PC-9 (cell line): ENCODE data around the gene PARVG. TPM values are rescaled to one million over a fixed set of nuclear protein-coding genes. Genes with fewer than 3 reads are reported as not detected.

Source experiments
- BruUV-seq: library from RNA; stranded (reverse); fragments of 400-500 nt; replicated peaks from 2 replicates; lab custom pipeline; 2021; lab: Mats Ljungman, UMichigan
- CTCF ChIA-PET: fragments of 300-600 bp; sonication (Branson Sonifier 250); formaldehyde crosslinking; loops from one replicate; lab custom pipeline; 2022; ENCODE audit warnings: antibody characterized with exemption; lab: Charles Lee
- POLR2A ChIA-PET: fragments of 300-600 bp; sonication (Branson Sonifier 250); formaldehyde crosslinking; loops from one replicate; lab custom pipeline; 2022; ENCODE audit warnings: antibody characterized with exemption; ENCODE audit not compliant: unreplicated experiment; lab: Charles Lee
- DNase-seq, 2 experiments: peaks; one replicate each; pipeline versions ENCODE4 v3.0.0 to v3.0.0-alpha.2; 2015 to 2022; ENCODE audit warnings: mixed read lengths in 1 of 2
- H2AFZ ChIP-seq: fragments of 200-600 bp; sonication (generic); 2 replicates; pipeline ENCODE4 v1.8.1; 2017; ENCODE audit warnings: antibody characterized with exemption
- H3F3A ChIP-seq: fragments of 200-600 bp; sonication (generic); 2 replicates; pipeline ENCODE4 v1.8.1; 2017; ENCODE audit warnings: antibody characterized with exemption, mild to moderate bottlenecking, low read depth; ENCODE audit not compliant: insufficient read depth
- H3K27ac ChIP-seq: fragments of 200-600 bp; sonication (generic); 2 replicates; pipeline ENCODE4 v1.6.1; 2016; ENCODE audit warnings: mixed run types
- H3K27me3 ChIP-seq: fragments of 200-600 bp; sonication (generic); 2 replicates; pipeline ENCODE4 v1.6.1; 2016; ENCODE audit warnings: low read depth, mixed run types; ENCODE audit not compliant: insufficient read depth
- H3K36me3 ChIP-seq: fragments of 200-600 bp; sonication (generic); 2 replicates; pipeline ENCODE4 v1.6.1; 2016; ENCODE audit warnings: low read depth, mixed run types
- H3K4me1 ChIP-seq: fragments of 200-600 bp; sonication (generic); replicated peaks from 2 replicates; pipeline ENCODE4 v1.6.1; 2016; ENCODE audit warnings: mixed run types; ENCODE audit not compliant: insufficient read depth
- H3K4me2 ChIP-seq: fragments of 200-600 bp; sonication (generic); 2 replicates; pipeline ENCODE4 v1.6.1; 2017; ENCODE audit warnings: mixed run types
- H3K4me3 ChIP-seq: fragments of 200-600 bp; sonication (generic); 2 replicates; pipeline ENCODE4 v1.6.1; 2016; ENCODE audit warnings: mixed run types
- H3K79me2 ChIP-seq: fragments of 200-600 bp; sonication (generic); 2 replicates; pipeline ENCODE4 v1.6.1; 2017; ENCODE audit warnings: low read depth, mixed run types
- H3K9me2 ChIP-seq: fragments of 200-600 bp; sonication (generic); 2 replicates; pipeline ENCODE4 v1.8.1; 2017; ENCODE audit warnings: mild to moderate bottlenecking; ENCODE audit not compliant: insufficient read depth
- H3K9me3 ChIP-seq: fragments of 200-600 bp; sonication (generic); 2 replicates; pipeline ENCODE4 v1.8.1; 2016; ENCODE audit warnings: low read depth; ENCODE audit not compliant: insufficient read depth
- H4K20me1 ChIP-seq: fragments of 200-600 bp; sonication (generic); 2 replicates; pipeline ENCODE4 v1.8.1; 2017; ENCODE audit not compliant: insufficient read depth
- EZH2 ChIP-seq: fragments of 200-600 bp; sonication (generic); IDR thresholded peaks from 2 replicates; pipeline ENCODE4 v1.8.0; 2017; ENCODE audit warnings: antibody characterized with exemption, low read depth
- intact Hi-C: fragments of 100-400 bp; cut with micrococcal nuclease; formaldehyde crosslinking; loops from one replicate; pipeline ENCODE4 v1.10.0; 2022; ENCODE audit not compliant: unreplicated experiment
- total RNA-seq: library from RNA; stranded (reverse); gene quantifications from 2 replicates; pipeline ENCODE4 v1.2.3, GENCODE V29; 2021
- TF ChIP-seq, protein P1 (sequence below): fragments of 200-600 bp; sonication (generic); conservative IDR thresholded peaks from 2 replicates; pipeline ENCODE4 v1.6.1; 2017; ENCODE audit warnings: mixed run types, antibody characterized with exemption, mild to moderate bottlenecking, moderate library complexity

PARVG gene
- total RNA-seq, 1 experiment from 2014 or later: not detected

GRCh38 chr22:44146088-44146861 lies 34.5 kb upstream of the PARVG start:
- no peaks in the 10 kb centered on the region for H3K27me3 ChIP-seq
- TF ChIP-seq, protein P1, sequence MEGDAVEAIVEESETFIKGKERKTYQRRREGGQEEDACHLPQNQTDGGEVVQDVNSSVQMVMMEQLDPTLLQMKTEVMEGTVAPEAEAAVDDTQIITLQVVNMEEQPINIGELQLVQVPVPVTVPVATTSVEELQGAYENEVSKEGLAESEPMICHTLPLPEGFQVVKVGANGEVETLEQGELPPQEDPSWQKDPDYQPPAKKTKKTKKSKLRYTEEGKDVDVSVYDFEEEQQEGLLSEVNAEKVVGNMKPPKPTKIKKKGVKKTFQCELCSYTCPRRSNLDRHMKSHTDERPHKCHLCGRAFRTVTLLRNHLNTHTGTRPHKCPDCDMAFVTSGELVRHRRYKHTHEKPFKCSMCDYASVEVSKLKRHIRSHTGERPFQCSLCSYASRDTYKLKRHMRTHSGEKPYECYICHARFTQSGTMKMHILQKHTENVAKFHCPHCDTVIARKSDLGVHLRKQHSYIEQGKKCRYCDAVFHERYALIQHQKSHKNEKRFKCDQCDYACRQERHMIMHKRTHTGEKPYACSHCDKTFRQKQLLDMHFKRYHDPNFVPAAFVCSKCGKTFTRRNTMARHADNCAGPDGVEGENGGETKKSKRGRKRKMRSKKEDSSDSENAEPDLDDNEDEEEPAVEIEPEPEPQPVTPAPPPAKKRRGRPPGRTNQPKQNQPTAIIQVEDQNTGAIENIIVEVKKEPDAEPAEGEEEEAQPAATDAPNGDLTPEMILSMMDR: no peak
- TF ChIP-seq EZH2: no peak
- H2AFZ ChIP-seq: no peak overlapping the region
- no peaks in the 10 kb centered on the region for H4K20me1 ChIP-seq
- CTCF ChIA-PET: no interaction called here
- H3K36me3 ChIP-seq: no peaks in the 10 kb centered on the region
- H3K4me2 ChIP-seq: no peak overlapping the region
- no peak overlapping the region for H3K4me3 ChIP-seq
- H3K9me3 ChIP-seq: no peaks in the 10 kb centered on the region
- POLR2A ChIA-PET: no interaction called here
- intact Hi-C loops: no loop called here
- H3K4me1 ChIP-seq: no peaks in the 10 kb centered on the region
- no TSS peak for BruUV-seq
- DNase-seq: no peak
- no peak overlapping the region for H3K27ac ChIP-seq
- no peaks in the 10 kb centered on the region for H3F3A ChIP-seq
- H3K79me2 ChIP-seq: no peaks in the 10 kb centered on the region
- no peaks in the 10 kb centered on the region for H3K9me2 ChIP-seq

- POLR2A ChIA-PET: no interaction called here
- Histone ChIP-seq H2AFZ (no peak overlapping the region), H4K20me1 (no peaks in the 10 kb centered on the region), H3K27ac (no peak overlapping the region), H3K27me3 (no peaks in the 10 kb centered on the region), H3K4me2 (no peak overlapping the region), H3K4me3 (no peak overlapping the region), H3F3A (no peaks in the 10 kb centered on the region), H3K9me3 (no peaks in the 10 kb centered on the region), H3K4me1 (no peaks in the 10 kb centered on the region), H3K79me2 (no peaks in the 10 kb centered on the region), H3K36me3 (no peaks in the 10 kb centered on the region), H3K9me2 (no peaks in the 10 kb centered on the region)
- TF ChIP-seq, protein P1: no peak
- no peak for TF ChIP-seq EZH2
- CTCF ChIA-PET: no interaction called here
- intact Hi-C loops: no loop called here
- no peak for DNase-seq
- BruUV-seq: no TSS peak
Observed at GRCh38 chr22:44147008-44147645, 33.6 kb upstream of the PARVG start.

DNA sequence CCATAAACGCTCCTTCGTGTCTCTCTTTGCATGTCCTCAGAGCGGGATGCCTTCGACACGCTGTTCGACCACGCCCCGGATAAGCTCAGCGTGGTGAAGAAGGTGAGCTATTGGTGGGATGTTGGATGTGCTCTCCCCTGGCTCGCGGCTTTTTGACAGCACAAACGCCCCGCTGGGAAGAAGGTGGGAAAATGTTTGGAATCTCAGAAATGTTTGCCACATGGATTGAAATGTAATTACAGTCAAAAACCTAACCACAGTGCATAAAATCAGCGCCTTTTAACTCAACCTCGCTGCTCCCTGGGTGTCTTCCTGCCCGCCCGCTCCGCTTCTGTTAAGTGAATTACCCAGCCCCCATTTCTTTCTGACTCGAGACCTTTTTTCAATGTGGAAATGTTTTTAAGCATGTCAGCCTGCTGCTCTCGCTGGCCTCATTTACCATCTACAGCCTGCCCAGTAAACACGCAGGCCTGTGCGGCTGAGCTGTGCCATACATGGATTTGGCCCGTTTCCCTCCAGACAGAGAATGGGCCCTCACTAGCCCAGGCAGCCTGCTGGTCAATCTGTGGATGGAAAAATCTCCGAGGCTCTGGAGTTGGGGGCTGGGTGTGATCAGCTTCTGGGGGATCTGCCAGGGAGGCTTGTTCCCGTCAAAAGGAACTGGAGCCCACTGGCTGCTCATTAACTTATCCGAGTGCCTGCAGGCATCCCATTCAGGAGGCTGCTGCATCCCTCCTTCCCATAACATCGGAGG lies 32.7 kb upstream of the PARVG start:
- TF ChIP-seq, protein P1: no peak
- no peak for TF ChIP-seq EZH2
- H3K36me3 ChIP-seq: no peaks in the 10 kb centered on the region
- H3F3A ChIP-seq: no peaks in the 10 kb centered on the region
- H3K27me3 ChIP-seq: no peaks in the 10 kb centered on the region
- no peak overlapping the region for H2AFZ ChIP-seq
- H3K9me2 ChIP-seq: no peaks in the 10 kb centered on the region
- no TSS peak for BruUV-seq
- no peaks in the 10 kb centered on the region for H3K9me3 ChIP-seq
- H3K4me1 ChIP-seq: no peaks in the 10 kb centered on the region
- H3K4me3 ChIP-seq: no peak overlapping the region
- H3K4me2 ChIP-seq: no peak overlapping the region
- H3K27ac ChIP-seq: no peak overlapping the region
- intact Hi-C loops: no loop called here
- POLR2A ChIA-PET: no interaction called here
- no peaks in the 10 kb centered on the region for H3K79me2 ChIP-seq
- no peak for DNase-seq
- H4K20me1 ChIP-seq: no peaks in the 10 kb centered on the region
- CTCF ChIA-PET: no interaction called here
